ENCODE results near the gene SDK1. TPM values are rescaled to one million over a fixed set of nuclear protein-coding genes. Genes with fewer than 3 reads are reported as not detected.

The SDK1 gene
- total RNA-seq, 1 experiment from 2014 or later: 9.3 TPM

GRCh38 chr7:3345699-3346481 is 44.8 kb downstream of the SDK1 start:
- Mint-ChIP-seq H3K4me1 (no peaks in the 10 kb centered on the region), H3K4me3 (no peak overlapping the region), H3K9me3 (no peaks in the 10 kb centered on the region), H3K27me3 (ENCODE audit: low read depth) (no peaks in the 10 kb centered on the region), H3K36me3 (no peaks in the 10 kb centered on the region), H3K27ac (0 out of 2 replicates have a peak overlapping the region, but pooled peaks have one; percentile 23)
- CTCF ChIA-PET: interaction anchor here (1.0 kb wide), 1 partner anchor 54 kb away, joined by 4 read pairs; no protein-coding TSS in a partner anchor
- ATAC-seq (no peak), DNase-seq (ENCODE audit: low spot score) (no peak)
- POLR2A ChIA-PET: interaction anchor here (0.9 kb wide), 1 partner anchor 19 kb away, joined by 3 read pairs; no protein-coding TSS in a partner anchor
- TF ChIP-seq FOXK1 (CRISPR knock-in tag; IDR thresholded peaks at IDR 0.05): no peak
- no peak for TF ChIP-seq CREM (CRISPR knock-in tag; IDR thresholded peaks at IDR 0.05)
- TF ChIP-seq NFATC4 (CRISPR knock-in tag; IDR thresholded peaks at IDR 0.05): no peak
- TF ChIP-seq JUN (CRISPR knock-in tag; IDR thresholded peaks at IDR 0.05): no peak
- TF ChIP-seq E2F4 (CRISPR knock-in tag; IDR thresholded peaks at IDR 0.05; ENCODE audit: borderline replicate concordance, low read depth): no peak
- TF ChIP-seq OVOL2 (CRISPR knock-in tag; IDR thresholded peaks at IDR 0.05; ENCODE audit: borderline replicate concordance): no peak
- TF ChIP-seq RORB (CRISPR knock-in tag; IDR thresholded peaks at IDR 0.05): no peak
- no peak for TF ChIP-seq ZNF219 (CRISPR knock-in tag; IDR thresholded peaks at IDR 0.05; ENCODE audit: borderline replicate concordance)
- TF ChIP-seq, protein P1, sequence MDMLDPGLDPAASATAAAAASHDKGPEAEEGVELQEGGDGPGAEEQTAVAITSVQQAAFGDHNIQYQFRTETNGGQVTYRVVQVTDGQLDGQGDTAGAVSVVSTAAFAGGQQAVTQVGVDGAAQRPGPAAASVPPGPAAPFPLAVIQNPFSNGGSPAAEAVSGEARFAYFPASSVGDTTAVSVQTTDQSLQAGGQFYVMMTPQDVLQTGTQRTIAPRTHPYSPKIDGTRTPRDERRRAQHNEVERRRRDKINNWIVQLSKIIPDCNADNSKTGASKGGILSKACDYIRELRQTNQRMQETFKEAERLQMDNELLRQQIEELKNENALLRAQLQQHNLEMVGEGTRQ (CRISPR knock-in tag; IDR thresholded peaks at IDR 0.05): no peak
- TF ChIP-seq NR3C1 (CRISPR knock-in tag; conservative IDR thresholded peaks at IDR 0.05; ENCODE audit: low read depth): no peak
- TF ChIP-seq CBFB (CRISPR knock-in tag; IDR thresholded peaks at IDR 0.05; ENCODE audit: low read depth): no peak
- TF ChIP-seq HMGA2 (CRISPR knock-in tag; IDR thresholded peaks at IDR 0.05): no peak
- no peak for TF ChIP-seq ZNF396 (CRISPR knock-in tag; IDR thresholded peaks at IDR 0.05; ENCODE audit: borderline replicate concordance)

GRCh38 chr7:3349126-3349525 is 48.1 kb downstream of the SDK1 start:
- TF ChIP-seq HMGA2 (CRISPR knock-in tag; IDR thresholded peaks at IDR 0.05): no peak
- TF ChIP-seq ZNF671 (CRISPR knock-in tag; IDR thresholded peaks at IDR 0.05): no peak
- no peak for TF ChIP-seq CREB1 (CRISPR knock-in tag; IDR thresholded peaks at IDR 0.05)
- TF ChIP-seq ATF2 (CRISPR knock-in tag; IDR thresholded peaks at IDR 0.05; ENCODE audit: borderline replicate concordance, low read depth): no peak
- no peak for TF ChIP-seq ZNF396 (CRISPR knock-in tag; IDR thresholded peaks at IDR 0.05; ENCODE audit: borderline replicate concordance)
- TF ChIP-seq NR3C1 (CRISPR knock-in tag; conservative IDR thresholded peaks at IDR 0.05; ENCODE audit: low read depth): no peak
- TF ChIP-seq ZNF416 (CRISPR knock-in tag; IDR thresholded peaks at IDR 0.05): no peak
- TF ChIP-seq RORB (CRISPR knock-in tag; IDR thresholded peaks at IDR 0.05): no peak
- TF ChIP-seq MXD4 (CRISPR knock-in tag; IDR thresholded peaks at IDR 0.05; ENCODE audit: borderline replicate concordance): no peak
- TF ChIP-seq PRRX2 (CRISPR knock-in tag; IDR thresholded peaks at IDR 0.05): no peak
- no peak for TF ChIP-seq RELA (CRISPR knock-in tag; IDR thresholded peaks at IDR 0.05; ENCODE audit: borderline replicate concordance)
- H3K9me3 Mint-ChIP-seq: no peaks in the 10 kb centered on the region; the same call in 1 of the 2 replicates
- no peak overlapping the region for H3K4me3 Mint-ChIP-seq
- POLR2A ChIA-PET: no interaction called here
- CTCF ChIA-PET: no interaction called here
- H3K27me3 Mint-ChIP-seq (ENCODE audit: low read depth): no peaks in the 10 kb centered on the region
- H3K27ac Mint-ChIP-seq: no peak overlapping the region
- ATAC-seq (no peak), DNase-seq (ENCODE audit: low spot score) (no peak)
- H3K36me3 Mint-ChIP-seq: no peaks in the 10 kb centered on the region
- no peaks in the 10 kb centered on the region for H3K4me1 Mint-ChIP-seq

Data from WTC11 (cell line).